SIG-M5 treated with dmso at 0.1 percent for 504 hours (cell line): ENCODE measurements around the gene DAP.
"Not testable (repeated sequence)": the region's sequence is repeated elsewhere in the genome, so short reads cannot be mapped to it uniquely, and the experiment has no call there.

ENCODE experiments used
- DNase-seq: peaks from one replicate; lab custom pipeline; 2025; ENCODE audit not compliant: unreplicated experiment; lab: John Stamatoyannopoulos, UW

Gene DAP

GRCh38 chr5:10635867-10636350, 125.1 kb downstream of the DAP start:
- DNase-seq, result no peak

- DNase-seq, result peak; percentile 95
Observed at GRCh38 chr5:10635257-10635866, 125.7 kb downstream of the DAP start.

GRCh38 chr5:10634562-10634961, 126.5 kb downstream of the DAP start:
- no peak for DNase-seq

GRCh38 chr5:10634050-10634449, 127.0 kb downstream of the DAP start:
- DNase-seq, result no peak

- no peak for DNase-seq
Observed at GRCh38 chr5:10633271-10634049, 127.6 kb downstream of the DAP start.

GRCh38 chr5:10632110-10632761, 128.8 kb downstream of the DAP start:
- DNase-seq, result peak; percentile 92

GRCh38 chr5:10631316-10631996, 129.6 kb downstream of the DAP start:
- DNase-seq, result peak; percentile 86

- not testable (repeated sequence) for DNase-seq
Observed at GRCh38 chr5:10630744-10631143, 130.3 kb downstream of the DAP start.

GRCh38 chr5:10630126-10630525, 130.9 kb downstream of the DAP start:
- DNase-seq, result no peak

- DNase-seq, result no peak
Observed at GRCh38 chr5:10629682-10630081, 131.4 kb downstream of the DAP start.
